Natural killer cell (primary cell): ENCODE data around the gene TSPAN33. TPM values are rescaled to one million over a fixed set of nuclear protein-coding genes. Genes with fewer than 3 reads are reported as not detected.
A peak's percentile ranks its signal among the peaks of the same experiment; 100 is the strongest.

Experiments
- ATAC-seq, 3 donors: fragments of 150-1000 bp in 2 of 3; fragments of 200-7000 bp in 1 of 3; cut with Tn5 transposase; 1 replicate in 1 of 3; 2 replicates in 2 of 3; pipeline ENCODE4 v1.10.0; 2021; ENCODE audit warnings: mild to moderate bottlenecking in 2 of 3, moderate library complexity in 2 of 3
- DNase-seq, 2 donors: peaks; one replicate each; pipeline versions ENCODE4 v3.0.0 to v3.0.0-alpha.2; 2013 to 2021; ENCODE audit warnings: mixed read lengths in 1 of 2
- H3K27ac ChIP-seq: one replicate; pipeline ENCODE4 v1.5.1; 2013; ENCODE audit warnings: mild to moderate bottlenecking, low read length
- H3K27me3 ChIP-seq: one replicate; pipeline ENCODE4 v1.6.1; 2013; ENCODE audit warnings: low read length; ENCODE audit not compliant: control insufficient read depth, insufficient read depth
- H3K36me3 ChIP-seq: one replicate; pipeline ENCODE4 v1.6.1; 2013; ENCODE audit warnings: low read length; ENCODE audit not compliant: control insufficient read depth, insufficient read depth
- H3K4me1 ChIP-seq: one replicate; pipeline ENCODE4 v1.6.1; 2013; ENCODE audit warnings: low read length; ENCODE audit not compliant: control insufficient read depth, insufficient read depth
- H3K4me3 ChIP-seq: one replicate; pipeline ENCODE4 v1.5.1; 2013; ENCODE audit warnings: low read length
- H3K9me3 ChIP-seq: one replicate; pipeline ENCODE4 v1.6.1; 2013; ENCODE audit warnings: low read length; ENCODE audit not compliant: control insufficient read depth, insufficient read depth
- H3K27ac Mint-ChIP-seq, 2 donors: one replicate each; pipeline ENCODE4 v1.8.0; 2022; ENCODE audit warnings: mild to moderate bottlenecking in 2 of 2, mixed read lengths in 2 of 2, moderate library complexity in 1 of 2
- H3K27me3 Mint-ChIP-seq, 2 donors: one replicate each; pipeline ENCODE4 v1.8.0; 2022; ENCODE audit warnings: low read depth in 2 of 2, mixed read lengths in 2 of 2
- H3K36me3 Mint-ChIP-seq: one replicate; pipeline ENCODE4 v1.8.0; 2022; ENCODE audit warnings: mixed read lengths
- H3K4me1 Mint-ChIP-seq, 2 donors: one replicate each; pipeline ENCODE4 v1.8.0; 2022; ENCODE audit warnings: mixed read lengths in 2 of 2
- H3K4me3 Mint-ChIP-seq: one replicate; pipeline ENCODE4 v1.8.0; 2022; ENCODE audit warnings: mild to moderate bottlenecking, moderate library complexity, mixed read lengths
- H3K9me3 Mint-ChIP-seq, 2 donors: one replicate each; pipeline ENCODE4 v1.8.0; 2022; ENCODE audit warnings: mixed read lengths in 2 of 2
- WGBS: methylation state at CpG from one replicate; pipeline ENCODE4 v1.1.7; 2013; ENCODE audit warnings: missing lambda C conversion rate; ENCODE audit not compliant: insufficient coverage; 5-methylcytosine and 5-hydroxymethylcytosine counted together
- intact Hi-C: fragments of 100-400 bp; cut with micrococcal nuclease; formaldehyde crosslinking; loops from one replicate; pipeline ENCODE4 v1.14.2; 2022
- total RNA-seq, 4 donors: library from RNA; stranded (reverse); fragments of 120-200 nt in 1 of 4; gene quantifications; one replicate each; pipeline versions ENCODE4 v1.2.3 to v1.2.4, GENCODE V29; 2013 to 2022
- TF ChIP-seq, protein P1 (sequence below): fragments of 200-600 bp; IDR thresholded peaks from one replicate; pipeline ENCODE4 v1.8.0; 2022; ENCODE audit warnings: antibody characterized with exemption

TSPAN33 gene
- total RNA-seq, result 1 to 10 TPM; 4.0 to 7.2 (median 5.1) TPM
- total RNA-seq (2013), result 46.2 TPM

GRCh38 chr7:129144095-129144833, at the start of gene TSPAN33:
Gene TSPAN33 (plus strand): TSS chr7:129144707. CDS start chr7:129144981, 274 bp downstream.
- H3K4me1 Mint-ChIP-seq, result peaks cover 9 to 10% of the 10 kb centered on the region in 2 donors
- H3K36me3 Mint-ChIP-seq, result no peaks in the 10 kb centered on the region
- peak; percentile 74 to 94 (median 93) for ATAC-seq
- TF ChIP-seq, protein P1, sequence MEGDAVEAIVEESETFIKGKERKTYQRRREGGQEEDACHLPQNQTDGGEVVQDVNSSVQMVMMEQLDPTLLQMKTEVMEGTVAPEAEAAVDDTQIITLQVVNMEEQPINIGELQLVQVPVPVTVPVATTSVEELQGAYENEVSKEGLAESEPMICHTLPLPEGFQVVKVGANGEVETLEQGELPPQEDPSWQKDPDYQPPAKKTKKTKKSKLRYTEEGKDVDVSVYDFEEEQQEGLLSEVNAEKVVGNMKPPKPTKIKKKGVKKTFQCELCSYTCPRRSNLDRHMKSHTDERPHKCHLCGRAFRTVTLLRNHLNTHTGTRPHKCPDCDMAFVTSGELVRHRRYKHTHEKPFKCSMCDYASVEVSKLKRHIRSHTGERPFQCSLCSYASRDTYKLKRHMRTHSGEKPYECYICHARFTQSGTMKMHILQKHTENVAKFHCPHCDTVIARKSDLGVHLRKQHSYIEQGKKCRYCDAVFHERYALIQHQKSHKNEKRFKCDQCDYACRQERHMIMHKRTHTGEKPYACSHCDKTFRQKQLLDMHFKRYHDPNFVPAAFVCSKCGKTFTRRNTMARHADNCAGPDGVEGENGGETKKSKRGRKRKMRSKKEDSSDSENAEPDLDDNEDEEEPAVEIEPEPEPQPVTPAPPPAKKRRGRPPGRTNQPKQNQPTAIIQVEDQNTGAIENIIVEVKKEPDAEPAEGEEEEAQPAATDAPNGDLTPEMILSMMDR, result no peak
- no peaks in the 10 kb centered on the region for H3K9me3 ChIP-seq
- peak; percentile 47 to 68 for DNase-seq
- no peaks in the 10 kb centered on the region for H3K9me3 Mint-ChIP-seq
- H3K4me3 ChIP-seq, result peak within 1 kb of the TSS; percentile 61
- peaks cover 17 to 30% of the 10 kb centered on the region in 2 donors for H3K27me3 Mint-ChIP-seq
- H3K4me3 Mint-ChIP-seq, result peak within 1 kb of the TSS; percentile 88
- 1% methylated on average over 43 of the region's 43 CpGs for WGBS
- intact Hi-C loops, result no loop called here
- peak within 1 kb of the TSS; percentile 58 for H3K27ac ChIP-seq
- H3K36me3 ChIP-seq, result no peaks in the 10 kb centered on the region
- peaks cover 34% of the 10 kb centered on the region for H3K4me1 ChIP-seq
- no peak within 1 kb of the TSS for H3K27ac Mint-ChIP-seq
- H3K27me3 ChIP-seq, result peaks cover 4% of the 10 kb centered on the region

DNA sequence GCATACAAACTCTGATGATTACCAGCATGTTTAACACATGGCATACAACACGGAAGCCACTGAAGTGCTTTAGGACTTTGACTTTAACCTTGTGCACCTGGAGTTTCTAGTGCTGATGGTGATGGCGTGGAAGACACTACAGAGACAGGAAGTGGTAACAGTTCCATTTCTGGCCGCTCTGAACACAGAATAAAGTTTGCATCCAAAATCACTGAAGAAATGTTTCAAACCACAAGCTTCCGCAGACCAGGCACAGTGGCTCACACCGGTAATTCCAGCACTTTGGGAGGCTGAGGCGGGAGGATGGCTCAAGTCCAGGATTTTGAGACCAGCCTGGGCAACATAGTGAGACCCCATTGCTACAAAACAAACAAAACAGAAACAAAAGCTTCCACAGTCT, 49.2 kb upstream of the TSPAN33 start:
- H3K36me3 ChIP-seq, result no peaks in the 10 kb centered on the region
- 7% methylated on average over 6 of the region's 6 CpGs for WGBS
- H3K27me3 ChIP-seq, result no peaks in the 10 kb centered on the region
- no peaks in the 10 kb centered on the region for H3K36me3 Mint-ChIP-seq
- H3K4me1 Mint-ChIP-seq, result peaks cover 12 to 13% of the 10 kb centered on the region in 2 donors
- TF ChIP-seq, protein P1, result no peak
- peaks cover 0 to 2% of the 10 kb centered on the region in 2 donors for H3K27me3 Mint-ChIP-seq
- H3K4me3 Mint-ChIP-seq, result no peak overlapping the region
- peaks cover 10% of the 10 kb centered on the region for H3K4me1 ChIP-seq
- no peaks in the 10 kb centered on the region for H3K9me3 Mint-ChIP-seq
- ATAC-seq (peak in 2 of 3 donors; percentile 26 to 57), DNase-seq (peak in 1 of 2 donors; percentile 56)
- intact Hi-C loops, result no loop called here
- H3K27ac Mint-ChIP-seq, result no peak overlapping the region
- no peak overlapping the region for H3K4me3 ChIP-seq
- H3K9me3 ChIP-seq, result no peaks in the 10 kb centered on the region
- H3K27ac ChIP-seq, result no peak overlapping the region

- Histone ChIP-seq H3K27ac (no peak overlapping the region), H3K27me3 (no peaks in the 10 kb centered on the region), H3K9me3 (no peaks in the 10 kb centered on the region), H3K4me3 (no peak overlapping the region), H3K36me3 (no peaks in the 10 kb centered on the region), H3K4me1 (peaks cover 5% of the 10 kb centered on the region)
- H3K4me3 Mint-ChIP-seq, result no peak overlapping the region
- no peak for DNase-seq
- H3K27ac Mint-ChIP-seq, result no peak overlapping the region
- H3K36me3 Mint-ChIP-seq, result no peaks in the 10 kb centered on the region
- ATAC-seq, result no peak
- H3K9me3 Mint-ChIP-seq, result no peaks in the 10 kb centered on the region
- H3K27me3 Mint-ChIP-seq, result no peaks in the 10 kb centered on the region
- intact Hi-C loops, result no loop called here
- H3K4me1 Mint-ChIP-seq, result peaks cover 5 to 6% of the 10 kb centered on the region in 2 donors
- TF ChIP-seq, protein P1, result no peak
- WGBS, result 91% methylated on average over 7 of the region's 8 CpGs
Measured at GRCh38 chr7:129098409-129099084, 46.0 kb upstream of the TSPAN33 start.
